CD4-positive, alpha-beta T cell treated with Interleukin-4 for 1 hour (primary cell): Measurements from ENCODE around the gene GGA2.
"Not testable (repeated sequence)": the region's sequence is repeated elsewhere in the genome, so short reads cannot be mapped to it uniquely, and the experiment has no call there.

Experiments
- DNase-seq, 2 donors: peaks; one replicate each; pipeline ENCODE4 v3.0.0-alpha.2; 2020 to 2022

The GGA2 gene, protein sequence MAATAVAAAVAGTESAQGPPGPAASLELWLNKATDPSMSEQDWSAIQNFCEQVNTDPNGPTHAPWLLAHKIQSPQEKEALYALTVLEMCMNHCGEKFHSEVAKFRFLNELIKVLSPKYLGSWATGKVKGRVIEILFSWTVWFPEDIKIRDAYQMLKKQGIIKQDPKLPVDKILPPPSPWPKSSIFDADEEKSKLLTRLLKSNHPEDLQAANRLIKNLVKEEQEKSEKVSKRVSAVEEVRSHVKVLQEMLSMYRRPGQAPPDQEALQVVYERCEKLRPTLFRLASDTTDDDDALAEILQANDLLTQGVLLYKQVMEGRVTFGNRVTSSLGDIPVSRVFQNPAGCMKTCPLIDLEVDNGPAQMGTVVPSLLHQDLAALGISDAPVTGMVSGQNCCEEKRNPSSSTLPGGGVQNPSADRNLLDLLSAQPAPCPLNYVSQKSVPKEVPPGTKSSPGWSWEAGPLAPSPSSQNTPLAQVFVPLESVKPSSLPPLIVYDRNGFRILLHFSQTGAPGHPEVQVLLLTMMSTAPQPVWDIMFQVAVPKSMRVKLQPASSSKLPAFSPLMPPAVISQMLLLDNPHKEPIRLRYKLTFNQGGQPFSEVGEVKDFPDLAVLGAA

DNA sequence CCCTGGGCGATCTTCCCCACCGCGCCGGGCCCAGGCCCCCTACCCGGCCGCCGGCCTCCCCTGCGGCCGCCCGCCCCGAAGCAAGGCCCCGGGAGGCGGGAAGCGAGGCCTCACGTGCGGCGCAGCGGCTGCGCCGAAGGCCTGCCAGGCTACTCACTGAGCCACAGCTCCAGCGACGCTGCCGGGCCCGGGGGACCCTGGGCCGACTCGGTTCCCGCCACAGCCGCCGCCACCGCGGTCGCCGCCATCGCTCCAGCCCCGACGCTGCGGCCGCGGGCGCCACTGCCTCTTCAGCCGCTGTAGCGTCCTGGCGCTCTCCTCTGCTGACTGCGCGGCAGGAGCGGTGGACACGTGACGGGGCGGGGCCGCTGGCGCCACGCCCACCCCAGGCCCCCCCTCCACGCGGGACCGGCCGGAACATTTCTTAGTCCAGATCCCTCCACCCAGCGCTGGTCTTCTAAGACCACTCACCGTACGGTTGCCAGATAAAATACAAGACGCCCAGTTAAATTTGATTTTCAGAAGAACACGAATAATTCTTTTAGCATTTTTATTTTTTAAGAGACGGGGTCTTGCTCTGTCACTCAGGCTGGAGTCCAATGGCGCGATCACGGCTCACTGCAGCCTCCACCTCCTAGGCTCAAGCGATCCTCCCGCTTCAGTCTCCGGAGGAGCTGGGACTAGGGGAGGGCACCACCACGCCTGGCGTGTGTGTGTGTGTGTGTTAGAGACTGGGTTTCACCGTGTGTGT, at the start of gene GGA2:
GGA2 (minus strand) TSS at position 331 of the 751 bp plus-strand sequence; CDS start at position 248, 83 bp downstream.
- peak; percentile 79 to 81 for DNase-seq

DNA sequence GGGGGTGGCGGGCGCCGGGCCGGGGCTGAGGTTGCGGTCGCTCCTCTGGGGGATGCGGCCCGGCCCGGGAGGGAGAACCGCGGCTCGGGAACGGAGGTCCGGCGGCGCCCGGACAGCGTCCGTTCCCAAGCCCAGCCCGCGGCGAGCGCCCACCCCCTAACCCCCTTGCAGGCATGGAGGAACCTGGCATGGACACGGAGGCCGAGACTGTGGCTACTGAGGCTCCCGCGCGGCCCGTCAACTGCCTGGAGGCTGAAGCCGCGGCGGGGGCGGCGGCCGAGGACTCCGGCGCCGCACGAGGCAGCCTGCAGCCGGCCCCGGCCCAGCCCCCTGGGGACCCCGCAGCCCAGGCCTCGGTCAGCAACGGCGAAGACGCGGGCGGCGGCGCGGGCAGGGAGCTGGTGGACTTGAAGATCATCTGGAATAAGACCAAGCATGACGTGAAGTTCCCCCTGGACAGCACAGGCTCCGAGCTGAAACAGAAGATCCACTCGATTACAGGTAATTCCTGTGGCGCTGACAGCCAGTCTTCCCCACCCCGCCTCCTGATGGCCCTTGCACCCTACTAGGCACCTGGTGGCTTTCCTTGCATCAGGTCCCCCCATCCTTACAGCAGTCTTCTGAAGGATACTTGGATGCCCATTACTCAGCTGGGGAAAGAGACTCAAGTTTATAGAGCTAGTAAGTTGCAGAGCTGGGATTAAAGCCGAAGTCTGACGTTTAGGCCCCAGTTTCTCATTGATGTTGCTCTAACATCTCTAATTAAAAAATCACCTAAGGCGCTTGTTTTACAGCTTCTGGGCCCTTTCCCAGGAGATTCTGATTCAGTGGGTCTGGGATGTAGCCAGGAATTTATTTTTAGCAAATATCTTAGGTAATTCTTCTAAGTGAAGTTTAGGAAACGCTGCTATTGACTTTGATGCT, 47.7 kb upstream of the GGA2 start:
- DNase-seq: no peak

DNA sequence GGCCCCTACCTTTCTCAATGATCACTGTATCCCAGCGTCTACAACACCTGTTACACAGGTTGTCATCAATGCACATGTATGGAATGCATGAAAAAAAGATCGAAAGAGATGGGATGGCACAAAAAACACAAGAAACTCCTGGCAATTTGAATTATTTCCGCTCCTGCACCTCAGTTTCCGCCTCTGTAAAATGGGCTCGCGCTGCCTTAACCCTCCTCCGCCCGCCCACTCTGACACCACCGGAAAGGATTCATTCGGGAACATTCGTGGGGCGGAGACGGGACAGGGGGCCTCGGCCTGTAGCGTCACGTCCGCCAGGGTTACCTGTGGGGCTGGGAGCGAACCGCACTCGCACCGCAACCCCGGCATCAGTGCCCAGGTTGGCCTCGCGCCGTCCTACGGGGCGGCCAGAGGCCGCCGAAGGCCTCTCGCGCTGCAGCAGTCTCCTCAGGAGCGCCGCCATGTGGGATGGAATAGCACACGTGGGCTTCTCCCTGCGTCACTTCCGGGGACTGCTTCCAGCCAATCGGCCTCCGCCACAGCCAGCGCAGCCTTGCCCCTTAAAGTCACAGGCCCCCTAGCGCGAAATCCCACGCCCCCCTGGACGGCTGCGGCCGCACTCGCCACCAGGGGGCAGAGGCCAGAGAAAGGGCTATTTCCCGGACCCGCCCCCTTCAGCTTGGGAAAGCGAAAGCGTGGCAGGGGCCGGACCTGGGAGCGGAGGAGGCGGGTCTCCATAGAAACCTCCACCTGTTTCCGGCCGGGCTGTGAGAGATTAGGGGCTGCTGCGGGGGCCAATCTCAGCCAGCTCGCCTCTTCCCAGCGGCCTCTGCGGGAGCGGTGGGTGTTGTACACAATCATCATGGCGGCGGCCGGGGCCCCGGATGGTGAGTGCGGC, 46.8 kb upstream of the GGA2 start, which contains the start of the genes EARS2 and UBFD1:
EARS2 (minus strand) TSS at position 470 of the 898 bp plus-strand sequence; CDS start at position 463, 7 bp downstream.
UBFD1 (plus strand) TSS at position 847 of the 898 bp plus-strand sequence; CDS start at position 863, 16 bp downstream.
- peak; percentile 96 for DNase-seq

DNA sequence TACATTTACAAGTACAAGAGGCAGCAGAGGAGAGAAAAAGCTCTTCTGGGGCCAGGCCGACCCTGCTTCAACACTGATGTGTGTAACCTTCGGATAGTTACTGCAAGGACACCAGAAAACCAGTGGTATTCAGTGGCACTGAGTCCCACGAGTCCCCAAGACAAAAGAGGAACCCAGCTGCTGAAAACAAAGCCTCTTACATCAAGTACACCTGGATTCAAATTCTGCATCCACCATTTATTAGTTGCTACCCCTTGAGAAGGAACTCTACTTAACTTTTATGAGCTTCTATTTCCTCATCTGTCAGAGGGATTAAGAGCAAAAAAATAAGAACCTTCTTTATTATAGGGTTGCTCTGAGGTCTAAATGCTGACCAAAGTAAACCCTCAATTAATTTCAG, 44.2 kb upstream of the GGA2 start:
- no peak for DNase-seq

DNA sequence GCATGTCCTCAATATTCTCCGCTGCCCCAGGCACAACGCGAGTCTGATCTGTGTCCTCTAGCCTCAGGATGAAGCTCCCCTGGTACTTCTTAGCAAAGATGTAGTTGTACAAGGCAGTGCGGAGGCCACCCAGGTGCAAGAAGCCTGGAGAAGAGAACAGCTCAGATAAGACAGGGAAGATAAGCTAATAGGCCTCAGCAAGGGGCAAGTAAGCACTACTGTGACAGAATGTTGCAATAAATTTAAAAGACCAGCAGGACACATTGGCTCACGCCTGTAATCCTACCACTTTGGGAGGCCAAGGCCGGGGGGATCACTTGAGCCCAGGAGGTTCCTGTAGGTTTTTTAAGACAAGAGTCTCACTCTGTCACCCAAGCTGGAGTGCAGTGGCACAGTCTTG, 41.9 kb upstream of the GGA2 start:
- no peak for DNase-seq

DNA sequence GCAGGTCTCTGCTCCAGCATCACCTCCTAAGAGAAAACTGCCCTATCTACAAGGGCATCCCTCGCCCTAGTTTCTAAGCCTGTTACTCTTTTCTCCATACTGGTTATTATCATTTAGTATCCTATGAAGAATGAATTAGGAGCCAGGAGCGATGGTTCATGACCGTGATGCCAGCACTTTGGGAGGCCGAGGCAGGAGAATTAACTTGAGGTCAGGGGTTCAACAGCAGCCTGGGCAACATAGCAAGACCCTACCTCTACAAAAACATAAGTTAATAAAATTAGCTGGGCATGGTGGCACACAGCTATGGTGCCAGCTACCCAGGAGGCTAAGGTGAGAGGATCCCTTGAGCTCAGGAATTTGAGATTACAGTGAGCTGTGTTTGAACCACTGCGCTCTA, 39.6 kb upstream of the GGA2 start:
- DNase-seq: no peak

DNA sequence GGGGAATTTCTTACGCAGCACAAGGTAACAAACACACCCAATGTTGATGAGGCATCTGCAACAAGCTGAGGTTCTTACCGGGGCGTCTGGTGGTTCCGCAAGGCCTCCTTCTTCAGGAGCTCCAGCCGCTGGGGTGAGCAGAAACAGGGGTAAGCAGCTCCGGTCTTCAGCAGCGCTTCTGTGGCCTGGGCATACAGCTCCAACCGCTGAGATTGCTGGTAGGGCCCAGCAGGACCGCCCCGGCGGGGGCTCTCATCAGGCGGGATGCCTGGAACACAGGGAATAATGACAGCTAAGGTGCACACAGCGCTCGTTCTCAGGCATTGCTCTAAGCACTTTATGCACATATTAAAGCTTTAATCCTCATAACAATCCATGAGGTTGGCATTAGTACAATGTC, 34.1 kb upstream of the GGA2 start:
- DNase-seq: no peak

DNA sequence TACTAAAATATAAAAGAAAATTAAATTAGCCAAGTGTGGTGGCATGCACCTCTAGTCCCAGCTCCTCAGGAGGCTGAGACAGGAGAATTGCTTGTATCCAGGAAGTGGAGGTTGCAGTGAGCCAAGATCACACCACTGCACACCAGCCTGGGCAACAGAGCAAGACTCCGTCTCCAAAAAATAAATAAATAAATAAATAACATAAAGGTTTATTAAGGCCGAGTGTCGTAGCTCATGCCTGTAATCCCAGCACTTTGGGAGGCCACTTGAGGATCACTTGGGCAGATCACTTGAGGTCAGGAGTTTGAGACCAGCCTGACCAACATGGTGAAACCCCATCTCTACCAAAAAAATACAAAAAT, 30.5 kb upstream of the GGA2 start:
- DNase-seq: not testable (repeated sequence)

DNA sequence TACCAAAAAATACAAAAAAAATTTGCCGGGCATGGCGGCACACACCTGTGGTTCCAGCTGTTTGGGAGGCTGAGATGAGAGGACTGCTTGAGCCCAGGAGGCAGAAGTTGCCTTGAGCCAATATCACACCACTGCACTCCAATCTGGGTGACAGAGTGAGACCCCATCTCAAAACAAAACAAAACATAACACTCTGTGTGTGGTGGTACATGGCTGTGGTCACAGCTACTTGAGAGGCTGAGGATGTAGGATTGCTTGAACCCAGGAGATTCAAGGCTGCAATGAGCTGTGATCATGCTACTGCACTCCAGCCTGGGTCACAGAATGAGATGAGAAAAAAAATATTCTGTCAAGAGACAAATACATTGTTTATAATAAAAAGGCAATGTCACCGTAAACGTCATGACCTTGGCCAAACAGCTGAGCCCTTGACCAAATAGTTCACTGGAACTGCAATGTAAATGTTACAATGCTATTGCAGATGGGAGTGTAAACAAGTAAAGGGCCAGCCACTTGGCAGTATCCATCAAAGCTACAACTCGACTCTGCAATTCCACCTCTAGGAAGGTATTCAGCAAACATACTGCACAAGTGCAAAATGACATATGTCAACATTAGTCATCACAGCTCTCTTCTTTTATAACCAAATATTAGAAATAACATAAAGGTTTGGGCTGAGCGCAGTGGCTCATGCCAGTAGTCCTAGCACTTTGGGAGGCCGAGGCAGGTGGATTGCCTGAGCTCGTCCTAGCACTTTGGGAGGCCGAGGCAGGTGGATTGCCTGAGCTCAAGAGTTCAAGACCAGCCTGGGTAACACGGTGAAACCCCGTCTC, 29.9 kb upstream of the GGA2 start:
- DNase-seq: no peak

DNA sequence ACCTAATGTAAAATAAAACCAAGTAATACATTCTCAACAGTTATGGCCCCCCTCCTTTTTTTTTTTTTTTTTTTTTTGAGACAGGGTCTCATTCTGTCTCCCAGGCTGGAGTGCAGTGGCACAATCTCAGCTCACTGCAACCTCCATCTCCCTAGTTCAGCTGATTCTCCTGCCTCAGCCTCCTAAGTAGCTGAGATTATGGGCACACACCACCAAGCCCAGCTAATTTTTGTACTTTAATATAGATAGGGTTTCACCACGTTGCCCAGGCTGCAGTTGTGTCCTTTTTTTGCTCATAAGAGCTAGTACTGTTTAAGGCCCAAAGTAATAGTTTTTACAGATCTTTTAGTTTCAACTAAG, 28.6 kb upstream of the GGA2 start:
- DNase-seq: no peak

DNA sequence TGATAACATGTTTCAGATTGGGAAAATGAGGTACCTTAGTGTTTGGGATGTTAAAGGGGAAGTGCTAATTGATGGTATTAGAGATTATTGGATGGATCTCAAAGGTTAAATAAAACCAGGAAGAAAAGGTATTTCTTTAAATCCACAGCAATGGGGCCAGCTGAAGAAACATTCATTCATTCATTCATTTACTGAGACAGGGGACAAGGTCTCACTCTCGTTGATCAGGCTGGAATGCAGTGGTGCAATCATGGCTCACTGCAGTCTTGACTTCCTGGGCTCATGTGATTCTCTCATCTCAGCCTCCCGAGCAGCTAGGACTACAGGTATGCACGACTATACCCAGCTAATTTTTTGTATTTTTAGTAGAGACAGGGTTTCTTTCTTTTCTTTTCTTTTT, 27.1 kb upstream of the GGA2 start:
- no peak for DNase-seq

DNA sequence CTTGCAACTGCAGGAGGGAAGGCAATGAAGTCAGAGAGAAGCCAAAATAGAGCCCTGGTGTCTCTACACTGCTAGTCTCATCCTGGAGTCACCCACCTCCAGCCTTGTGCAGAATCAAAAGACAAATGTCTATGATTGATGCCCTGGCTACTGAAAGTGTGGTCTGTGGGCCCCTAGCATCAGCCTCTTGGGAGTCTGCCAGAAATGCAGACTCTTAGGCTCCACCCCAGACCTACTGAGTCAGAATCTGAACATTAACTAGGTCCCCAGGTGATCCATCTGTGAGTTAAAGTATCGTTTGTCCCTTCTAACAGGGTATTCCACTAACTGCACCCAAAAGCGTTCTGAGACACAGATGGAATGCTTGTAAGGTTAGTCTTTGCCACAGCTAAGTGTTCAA, 25.6 kb upstream of the GGA2 start:
- DNase-seq: no peak

DNA sequence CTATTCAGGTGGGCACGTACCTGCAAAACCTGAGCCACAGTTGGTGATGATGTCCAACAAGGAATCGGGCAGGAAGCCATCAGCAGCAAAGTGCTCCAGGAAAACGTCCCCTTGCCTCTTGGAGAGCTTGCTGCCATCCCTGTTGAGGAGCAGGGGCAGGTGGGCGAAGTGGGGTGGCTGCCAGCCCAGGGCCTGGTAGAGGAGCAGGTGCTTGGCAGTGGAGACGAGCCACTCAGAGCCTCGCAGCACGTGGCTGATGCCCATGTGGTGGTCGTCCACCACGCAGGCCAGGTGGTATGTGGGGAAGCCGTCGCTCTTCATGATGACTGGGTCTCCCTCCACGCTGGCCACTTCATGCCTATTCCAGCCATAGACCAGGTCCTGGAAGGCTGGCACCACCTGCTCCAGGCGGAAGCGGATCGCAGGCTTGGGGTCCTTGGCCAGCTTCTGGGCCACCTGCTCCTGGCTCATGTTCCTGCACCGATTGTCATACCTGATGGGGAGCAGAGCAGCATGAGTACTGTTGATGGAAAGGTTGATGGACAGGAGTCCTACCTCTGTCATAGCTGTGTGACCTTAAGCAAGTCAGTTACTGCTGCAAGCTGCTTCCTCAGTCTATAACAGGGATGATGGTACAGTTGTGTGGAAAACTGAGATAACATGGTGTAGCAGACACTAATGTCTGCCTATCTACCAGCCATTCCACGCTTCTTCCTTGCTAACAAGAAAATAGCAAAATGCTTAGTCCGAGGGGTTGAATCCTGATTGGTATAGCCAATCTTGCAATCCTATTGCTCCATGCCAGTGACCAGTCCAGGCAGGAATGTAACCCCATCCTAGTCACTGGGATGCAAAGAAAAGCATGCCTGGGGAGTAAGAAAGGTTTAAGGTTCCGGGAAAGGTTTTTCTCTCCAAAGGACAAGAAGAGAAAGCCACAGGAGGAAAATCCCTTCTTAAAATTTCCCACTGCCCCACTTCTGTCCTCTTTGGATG, 24.9 kb upstream of the GGA2 start:
- DNase-seq: no peak

DNA sequence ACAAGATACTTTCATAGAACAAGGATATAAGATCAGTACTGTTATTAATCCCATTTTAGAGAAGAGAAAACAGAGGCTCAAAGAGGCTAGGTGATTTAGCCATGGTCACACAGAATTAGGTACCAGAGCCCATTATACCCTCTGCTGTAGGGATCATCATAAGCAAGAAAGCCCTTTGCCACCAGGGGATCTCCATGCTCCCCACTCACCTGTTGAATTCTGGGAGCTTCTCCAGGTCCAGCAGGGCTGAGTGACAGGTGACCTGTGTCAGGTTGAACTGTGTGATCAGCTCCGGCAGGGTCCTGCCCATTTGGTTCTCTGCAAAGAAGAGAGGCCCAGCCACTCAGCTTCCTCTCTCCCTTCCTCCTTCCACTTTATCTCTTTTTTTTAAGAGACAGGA, 22.2 kb upstream of the GGA2 start:
- DNase-seq: no peak

DNA sequence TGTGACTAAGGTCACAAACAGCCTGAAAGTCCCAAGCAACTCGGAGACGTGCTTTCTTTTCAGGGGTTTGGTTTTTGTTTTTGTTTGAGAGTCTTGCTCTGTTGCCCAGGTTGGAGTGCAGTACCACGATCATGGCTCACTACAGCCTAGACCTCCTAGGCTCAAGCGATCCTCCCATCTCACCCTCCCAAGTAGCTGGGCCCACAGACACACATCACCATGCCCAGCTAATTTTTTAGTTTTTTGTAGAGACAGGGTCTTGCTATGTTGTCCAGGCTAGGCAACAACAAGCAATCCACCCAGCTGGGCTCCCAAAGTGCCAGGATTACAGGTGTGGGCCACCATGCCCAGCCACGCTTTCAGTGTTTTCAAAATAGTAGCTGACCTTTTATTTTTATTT, 19.8 kb upstream of the GGA2 start:
- no peak for DNase-seq

DNA sequence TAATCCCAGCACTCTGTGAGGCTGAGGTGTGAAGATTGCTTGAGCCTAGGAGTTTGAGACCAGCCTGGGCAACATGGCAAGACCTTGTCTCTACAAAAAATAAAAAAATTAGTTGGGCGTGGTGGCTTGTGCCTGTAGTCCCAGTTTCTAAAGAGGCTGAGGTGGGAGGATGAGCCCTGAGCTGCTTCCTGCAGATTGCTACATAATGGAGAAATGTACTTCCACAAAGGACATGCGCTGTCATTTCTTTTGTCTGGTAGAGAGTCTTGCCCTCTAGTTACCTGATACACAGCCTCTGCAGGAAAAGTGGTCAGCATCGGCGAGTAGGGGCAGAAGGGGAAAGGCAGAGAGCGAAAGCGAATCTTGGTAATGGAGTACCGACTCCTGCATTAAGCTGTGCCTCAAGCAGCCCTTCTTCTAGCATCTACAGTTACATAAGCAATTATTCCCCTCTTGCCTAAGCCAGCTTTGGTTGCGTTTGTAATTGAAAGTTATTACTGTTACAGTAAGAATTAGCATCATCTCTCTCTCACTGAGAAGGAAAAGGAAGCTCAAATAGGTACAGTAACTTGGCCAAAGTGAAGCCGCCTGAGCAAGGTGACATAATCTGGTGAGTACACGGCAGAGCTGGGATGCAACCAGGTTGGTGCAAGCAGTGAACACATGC, 18.5 kb upstream of the GGA2 start:
- DNase-seq: no peak

DNA sequence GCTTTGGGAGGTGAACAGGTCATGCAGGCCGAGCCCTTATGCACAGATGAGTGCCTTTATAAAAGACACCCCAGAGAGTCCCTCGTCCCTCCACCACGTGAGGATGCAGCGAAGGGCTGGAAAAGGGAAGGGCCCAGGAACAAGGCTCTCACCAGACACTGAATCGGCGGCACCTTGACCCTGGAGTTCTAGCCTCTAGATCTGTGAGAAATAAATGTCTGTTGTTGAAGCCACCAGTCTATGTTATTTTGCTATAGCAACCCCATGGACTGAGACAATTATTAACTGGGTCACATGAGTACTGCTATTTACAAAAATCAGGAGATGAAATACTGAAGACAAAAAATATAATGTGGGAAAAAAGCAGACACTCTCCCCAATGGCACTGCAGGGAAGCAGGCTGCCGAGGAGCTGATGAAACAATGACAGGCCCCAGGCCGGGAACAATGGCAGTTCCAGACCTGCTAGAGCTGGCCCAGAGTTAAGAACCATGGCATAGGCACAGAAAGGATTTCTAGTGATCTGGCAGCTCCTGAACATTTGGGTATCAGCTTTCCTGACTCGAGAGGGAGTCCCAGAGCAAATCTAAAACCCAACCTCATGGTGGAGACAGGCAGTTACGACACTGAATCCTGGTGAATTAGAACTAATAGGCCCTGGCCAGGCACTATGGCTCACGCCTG, 17.8 kb upstream of the GGA2 start:
- no peak for DNase-seq

DNA sequence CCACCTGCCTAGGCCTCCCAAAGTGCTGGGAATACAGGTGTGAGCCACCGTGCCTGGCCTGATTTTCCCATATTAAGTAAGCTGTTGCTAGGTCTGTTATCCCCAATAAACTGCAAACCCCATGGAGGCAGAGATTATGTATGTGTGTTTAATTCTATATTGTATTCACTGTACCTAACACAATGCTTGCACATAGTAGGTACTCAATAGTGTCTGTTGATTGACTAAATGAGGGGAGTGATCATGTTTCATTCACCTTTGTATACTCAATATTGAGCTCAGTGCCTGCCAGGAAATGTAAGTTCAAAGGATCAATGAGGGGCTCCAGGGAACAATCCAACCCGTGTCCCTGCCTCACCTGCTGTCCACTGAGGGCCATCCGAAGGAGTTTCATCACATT, 14.6 kb upstream of the GGA2 start:
- no peak for DNase-seq
